Endometrium (tissue), 2 donors: ENCODE results near the gene COL16A1.
A peak's percentile ranks its signal among the peaks of the same experiment; 100 is the strongest.

ENCODE experiments used
- FAIRE-seq: peaks from 2 replicates; lab custom pipeline; 2012; peaks lifted over from hg19 to GRCh38; lab: Jason Lieb, UNC
- donor health status: control.
- donor health status: control.

The COL16A1 gene

DNA sequence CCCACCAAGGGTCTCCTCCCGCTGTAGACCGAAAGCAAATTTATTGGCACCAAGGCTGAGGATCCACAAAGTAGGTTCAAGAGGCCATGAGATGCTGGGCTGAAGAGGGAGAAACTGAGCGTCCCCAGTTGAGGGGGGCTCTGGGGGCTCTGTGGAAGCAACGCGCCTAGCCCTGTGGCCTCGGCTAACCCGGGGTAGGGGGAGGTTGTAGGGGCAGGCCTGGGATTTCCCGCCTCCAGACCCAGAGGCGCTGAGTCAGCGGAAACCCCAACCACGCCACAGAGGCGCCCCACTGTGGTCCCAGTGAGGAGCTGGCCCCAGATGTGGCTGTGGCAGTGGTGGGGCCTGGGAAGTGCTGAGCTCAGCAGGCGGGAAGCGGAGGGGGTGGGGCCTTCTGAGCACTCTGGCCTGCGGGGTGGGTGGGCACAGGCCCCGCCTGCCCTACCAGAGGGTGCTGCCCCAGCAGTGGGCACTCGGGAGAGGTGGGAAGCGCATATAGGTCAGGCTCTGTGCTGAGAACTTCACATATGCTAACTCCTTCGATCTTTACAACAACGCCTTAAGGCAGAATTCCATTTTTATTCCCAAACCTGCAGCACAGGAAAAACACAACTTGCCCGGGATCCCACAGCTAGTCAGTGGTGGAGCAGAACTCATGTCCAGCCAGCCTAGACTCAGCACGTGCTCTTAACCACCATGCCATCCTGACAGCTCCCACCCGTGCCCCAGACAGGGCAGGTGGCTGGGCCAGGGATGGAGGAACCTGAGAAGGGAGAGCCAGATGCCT lies 1.5 kb upstream of the COL16A1 start:
- no peak for FAIRE-seq

DNA sequence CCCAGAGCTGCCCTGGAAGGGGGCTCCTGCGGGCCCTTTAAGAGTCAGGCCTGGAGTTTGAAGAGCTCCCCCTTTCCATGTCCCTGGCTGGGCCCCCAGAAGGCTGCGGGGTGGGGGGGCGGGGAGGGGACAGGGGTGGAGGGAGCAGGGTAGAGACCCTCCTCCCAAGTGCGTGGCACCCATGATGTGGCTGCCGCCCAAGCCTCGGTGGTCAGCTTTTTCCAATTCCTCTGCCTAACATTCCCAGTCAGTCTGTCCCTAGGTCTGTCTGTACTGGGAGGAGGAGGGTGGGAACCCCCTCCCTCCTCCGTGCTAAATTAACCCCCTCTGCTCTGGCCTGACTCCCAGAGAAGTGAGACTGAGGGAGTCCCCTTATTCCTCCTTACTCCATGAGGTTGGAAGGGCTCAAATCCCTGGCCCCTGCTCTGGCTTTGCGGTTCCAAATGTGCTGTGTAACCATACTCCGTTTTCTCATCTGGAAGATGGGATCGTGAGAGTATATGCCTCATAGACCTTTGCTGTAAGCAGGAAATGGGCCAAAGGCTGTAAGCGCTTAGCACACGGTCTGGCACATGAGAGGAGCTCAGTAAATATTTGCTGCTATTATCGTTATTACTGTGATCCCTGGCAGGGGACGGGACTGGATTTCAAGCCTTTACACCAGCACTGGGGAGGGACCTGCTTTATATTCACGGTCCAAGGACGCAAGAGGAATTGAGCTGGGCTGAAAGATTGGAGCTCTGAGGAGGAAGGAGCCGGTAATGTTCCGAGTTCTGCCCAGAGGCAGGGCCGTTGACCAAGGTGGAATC lies 658 bp upstream of the COL16A1 start:
- no peak for FAIRE-seq

DNA sequence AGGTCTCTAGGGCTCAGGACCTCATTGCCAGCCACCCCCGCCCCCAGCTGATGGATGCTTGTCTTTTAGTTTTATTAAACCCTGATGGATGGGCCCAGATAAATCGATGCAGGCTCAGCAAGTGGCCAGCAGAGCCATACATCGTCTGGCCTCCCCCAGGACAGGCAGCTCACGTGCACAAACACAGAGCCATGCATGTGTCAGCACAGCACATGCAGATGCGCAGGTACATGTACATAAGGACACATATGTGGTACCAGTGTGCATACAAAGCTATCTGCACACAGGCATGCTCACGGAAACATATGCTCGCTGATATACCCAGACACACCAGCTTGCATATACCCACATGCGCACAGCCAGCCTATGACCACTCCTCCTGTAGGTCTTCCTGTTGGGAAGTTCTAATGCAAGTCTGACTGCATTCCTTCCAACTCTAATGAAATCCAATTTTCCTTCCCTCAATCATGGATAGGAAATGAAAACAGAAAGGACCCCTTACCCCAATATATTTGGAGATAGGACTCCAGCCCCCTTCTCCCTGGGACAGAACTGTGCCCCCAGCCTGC lies 897 bp downstream of the COL16A1 start:
- FAIRE-seq: no peak

DNA sequence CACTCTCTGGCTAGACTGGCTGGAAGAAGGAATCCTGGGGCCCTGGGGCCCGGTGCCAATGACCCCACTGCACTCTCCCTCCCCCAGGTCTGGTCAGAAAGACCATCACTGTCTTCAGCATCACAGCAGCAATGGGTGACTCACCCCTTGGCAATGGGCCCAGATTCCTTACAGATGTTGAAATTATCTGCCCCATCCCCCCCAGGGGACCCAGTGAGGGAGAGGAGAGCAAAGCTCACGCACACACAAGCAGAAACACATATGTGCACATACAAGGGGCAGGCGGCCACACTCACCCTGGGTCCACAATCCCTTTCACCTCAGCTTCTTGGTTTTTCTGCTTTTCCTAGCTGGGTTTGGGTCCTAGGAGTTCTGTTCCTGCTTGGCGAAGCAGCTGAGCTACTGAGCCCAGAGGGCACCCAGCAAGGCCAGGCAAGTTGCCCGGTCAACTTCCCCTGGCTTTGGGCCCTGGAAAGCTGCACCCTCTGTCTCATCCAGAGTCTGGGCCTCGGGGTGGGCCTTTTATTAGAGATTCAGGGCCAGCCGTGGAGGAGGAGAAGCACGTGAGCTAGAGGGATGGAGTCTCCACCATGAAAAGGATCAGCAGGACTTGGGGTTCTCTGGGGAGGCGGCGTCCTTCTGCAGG lies 2.6 kb downstream of the COL16A1 start:
- FAIRE-seq: peak; percentile 57

DNA sequence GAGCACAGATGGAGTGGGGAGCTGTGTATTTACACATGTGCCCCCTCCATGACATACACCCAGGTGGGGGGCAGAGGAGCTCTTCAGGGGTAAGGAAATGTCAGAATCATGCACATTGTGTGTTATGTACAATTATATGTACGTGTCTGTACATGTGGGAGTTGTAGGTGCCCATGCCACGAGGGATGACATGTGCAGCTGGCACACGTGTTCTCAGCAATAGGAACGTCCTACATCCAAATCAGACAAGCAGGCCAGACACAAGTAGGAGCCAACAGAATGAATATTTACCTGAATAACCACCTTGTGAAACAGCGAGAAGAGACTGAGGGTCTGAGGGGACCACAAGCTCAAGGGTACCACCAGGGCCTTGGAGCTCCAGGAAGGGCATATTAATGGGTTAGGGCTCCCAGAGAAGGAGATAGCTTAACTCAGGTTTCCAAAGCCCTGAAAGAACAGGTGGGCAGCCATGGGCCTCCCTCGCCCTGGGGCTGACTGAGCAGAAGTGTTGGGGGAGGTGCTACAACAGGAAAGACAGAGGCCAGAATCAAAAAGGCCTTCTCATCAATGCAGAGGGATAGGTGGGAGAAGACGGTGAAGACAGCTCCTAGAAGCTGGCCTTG lies 3.2 kb downstream of the COL16A1 start:
- FAIRE-seq: no peak

DNA sequence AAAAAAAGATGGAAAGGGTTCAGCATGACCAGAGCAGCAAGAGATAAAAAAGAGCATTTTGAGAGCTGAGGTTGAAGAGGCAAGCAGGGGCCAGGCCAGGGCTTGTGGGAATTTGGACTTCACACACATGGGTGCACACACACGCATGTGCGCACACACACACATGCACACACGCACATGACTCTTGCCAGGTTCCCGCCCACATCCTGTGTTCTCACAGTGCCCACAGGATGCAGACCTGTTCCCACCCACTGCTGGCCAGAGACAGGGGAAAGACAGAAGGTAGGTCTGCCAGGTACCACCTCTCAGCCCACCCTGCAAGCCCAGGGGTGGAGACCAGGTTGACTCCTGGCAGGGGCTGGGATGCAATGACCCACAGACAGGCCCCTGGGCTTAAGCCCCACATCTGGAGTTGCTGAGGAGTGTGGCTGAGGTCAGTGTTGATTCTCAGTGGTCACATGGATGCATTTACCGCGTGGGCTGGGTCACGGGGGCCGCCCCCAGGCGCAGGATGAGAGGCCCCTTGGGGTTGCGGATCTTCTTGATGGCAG lies 4.4 kb downstream of the COL16A1 start:
- no peak for FAIRE-seq

DNA sequence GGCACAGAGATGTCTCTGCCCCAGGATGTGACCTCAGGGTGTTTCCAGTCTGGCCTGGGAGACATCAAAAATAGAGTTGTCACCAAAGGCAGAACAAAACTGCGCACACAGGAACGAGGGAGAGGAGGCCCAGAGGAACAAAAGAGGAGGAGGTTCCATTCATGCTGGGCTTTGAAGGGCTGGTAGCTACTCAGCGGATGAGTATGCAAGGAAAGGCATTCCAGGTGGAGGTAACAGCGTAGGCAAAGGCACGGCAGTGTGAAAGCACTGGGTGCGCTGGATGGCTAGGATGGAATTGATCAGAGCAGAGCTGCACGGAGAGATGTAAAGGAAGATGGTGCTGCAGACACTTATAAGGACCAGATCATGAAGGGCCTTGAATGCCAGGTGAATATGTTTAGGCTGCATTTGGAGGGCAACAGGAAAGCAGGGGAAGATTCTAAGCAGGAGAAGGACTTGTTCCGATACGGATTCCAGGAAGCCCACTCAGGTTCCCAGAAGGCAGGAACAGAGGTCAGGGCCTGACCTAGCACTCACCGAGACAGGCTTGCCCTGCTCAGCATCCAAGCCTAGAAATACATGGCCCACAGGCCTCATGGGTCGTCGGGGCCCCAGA lies 6.3 kb downstream of the COL16A1 start:
- no peak for FAIRE-seq

DNA sequence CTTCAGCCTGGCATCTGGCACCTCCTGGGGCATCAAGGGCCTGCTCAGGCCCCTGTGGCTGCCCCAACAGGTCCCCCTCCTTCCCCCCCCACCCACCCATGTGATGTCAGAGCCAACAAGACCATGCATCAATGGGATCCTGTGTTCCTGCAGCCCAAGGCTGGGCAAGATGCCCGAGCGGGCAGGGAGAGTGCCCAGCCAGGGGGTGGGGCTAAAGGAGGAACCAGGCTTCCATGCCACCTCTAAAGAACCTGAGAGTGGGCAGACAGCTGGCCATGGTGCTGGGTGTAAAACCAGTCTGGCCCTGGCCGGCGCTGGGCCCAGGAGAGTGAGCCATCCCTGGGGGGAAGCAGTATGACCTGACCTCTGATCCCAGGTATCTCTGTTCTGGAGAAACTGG lies 7.6 kb downstream of the COL16A1 start:
- FAIRE-seq: no peak

DNA sequence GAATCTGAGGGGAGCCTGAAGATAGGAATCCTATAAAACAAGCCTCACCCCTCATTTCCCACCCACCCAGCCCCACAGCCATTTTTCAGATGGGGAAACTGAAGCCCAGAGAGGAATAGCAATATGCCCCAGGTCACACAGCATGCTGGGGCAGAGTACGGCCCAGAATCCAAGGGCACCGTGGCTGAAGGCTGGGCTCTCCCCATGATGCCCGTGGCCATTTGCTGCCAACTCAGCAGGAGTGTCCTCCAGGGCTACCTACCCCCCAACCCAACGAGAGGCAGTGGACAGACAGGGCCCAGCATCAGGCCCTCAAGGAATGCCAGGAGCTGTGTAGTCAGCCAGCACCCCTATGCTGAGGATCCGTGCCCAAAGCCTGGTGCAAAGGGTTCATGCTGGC lies 8.5 kb downstream of the COL16A1 start:
- no peak for FAIRE-seq

DNA sequence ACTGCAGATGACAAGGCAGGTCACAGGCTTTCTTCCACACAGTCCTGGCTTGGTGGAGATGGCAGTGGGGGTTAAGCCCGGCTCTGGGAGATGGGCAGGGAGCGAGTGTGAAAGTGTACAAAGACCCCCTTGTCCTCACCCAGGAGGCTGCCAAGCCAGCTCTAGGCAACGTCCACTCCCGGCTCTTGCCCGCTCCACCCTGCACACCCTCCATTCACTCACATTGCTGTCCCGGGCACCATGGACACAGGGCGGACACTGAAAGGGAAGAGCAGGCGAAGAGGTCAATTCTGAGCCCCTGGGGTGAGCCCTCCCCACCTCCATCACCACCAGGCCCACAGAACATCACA lies 8.9 kb downstream of the COL16A1 start:
- FAIRE-seq: no peak

DNA sequence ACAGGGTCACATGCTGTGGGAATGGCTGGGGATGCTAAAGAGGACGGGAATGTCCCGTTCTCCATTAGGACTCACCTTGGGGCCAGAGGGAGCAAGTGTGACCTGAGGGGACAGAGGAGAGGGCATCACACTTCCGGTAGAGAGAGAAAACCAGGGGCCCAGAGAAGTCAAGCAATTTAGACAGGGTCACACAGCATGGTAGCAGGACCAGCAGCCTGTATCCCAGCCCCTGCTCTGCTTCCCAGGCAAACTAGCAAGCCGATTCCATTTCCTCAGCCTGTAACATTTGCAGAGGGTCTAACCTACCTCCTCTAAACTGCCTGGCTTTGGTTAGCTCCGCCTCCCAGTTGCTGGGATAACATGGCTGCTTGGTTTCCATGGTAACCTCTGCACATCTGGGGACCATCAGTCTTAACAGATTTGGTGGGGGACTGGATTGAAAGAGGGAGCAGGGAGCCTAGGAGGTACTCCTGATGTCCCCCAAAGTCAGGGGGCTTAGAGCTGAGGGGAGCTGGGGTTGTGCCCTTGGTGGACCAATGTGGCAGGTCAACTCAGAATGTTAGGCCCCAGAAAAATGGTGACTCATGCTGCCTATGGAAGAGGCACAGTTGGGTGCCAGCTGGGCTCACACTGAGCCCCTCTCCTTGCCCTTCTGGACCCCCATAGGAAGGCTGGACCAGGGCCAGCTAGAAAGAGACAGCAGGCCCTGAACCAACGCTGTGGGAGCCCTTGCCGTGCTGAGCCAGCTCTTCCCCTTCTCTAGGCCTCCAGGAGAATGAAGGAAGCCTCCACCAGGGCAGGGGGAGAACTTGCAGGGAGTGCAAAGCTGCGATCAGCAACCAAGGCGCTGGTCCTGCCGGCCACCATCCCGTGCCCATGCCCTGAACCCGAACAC lies 9.5 kb downstream of the COL16A1 start:
- FAIRE-seq: no peak

DNA sequence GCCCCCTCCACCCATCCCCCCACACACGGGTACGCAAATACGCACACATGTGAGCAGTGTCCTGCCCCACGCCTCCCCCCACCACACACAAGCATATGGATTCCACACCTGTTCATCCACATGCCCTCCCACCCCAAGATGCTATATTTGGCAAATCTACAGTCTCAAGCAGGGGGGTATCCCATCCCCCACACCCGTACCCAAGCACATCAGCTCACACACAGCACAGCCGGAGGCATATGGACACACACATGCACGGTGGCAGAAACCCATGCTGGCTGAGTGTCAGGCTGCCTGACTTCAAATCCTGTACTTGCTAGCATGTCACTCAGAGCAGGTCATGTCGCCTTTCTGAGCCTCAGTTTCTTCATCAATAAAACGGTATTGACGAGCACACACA lies 10.6 kb downstream of the COL16A1 start:
- FAIRE-seq: no peak

DNA sequence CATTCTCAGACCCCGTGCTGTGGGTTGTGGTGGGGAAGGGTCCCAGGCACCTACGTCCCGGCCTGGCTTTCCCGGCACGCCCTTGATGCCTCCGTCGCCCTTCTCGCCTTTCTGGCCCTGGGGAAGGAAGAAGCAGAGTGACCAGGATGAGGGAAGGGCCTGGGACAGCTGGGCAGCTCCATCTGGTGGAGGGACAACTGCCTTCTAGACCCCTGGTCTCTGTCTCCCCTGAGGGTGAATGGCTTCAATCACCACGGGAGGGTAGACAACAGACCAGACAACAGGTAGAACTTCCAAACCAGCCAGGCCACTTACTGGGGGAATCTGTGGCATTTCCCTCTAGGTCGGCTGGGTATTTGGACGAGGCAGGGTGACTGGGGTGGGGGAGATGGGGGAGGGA lies 11.9 kb downstream of the COL16A1 start:
- no peak for FAIRE-seq

DNA sequence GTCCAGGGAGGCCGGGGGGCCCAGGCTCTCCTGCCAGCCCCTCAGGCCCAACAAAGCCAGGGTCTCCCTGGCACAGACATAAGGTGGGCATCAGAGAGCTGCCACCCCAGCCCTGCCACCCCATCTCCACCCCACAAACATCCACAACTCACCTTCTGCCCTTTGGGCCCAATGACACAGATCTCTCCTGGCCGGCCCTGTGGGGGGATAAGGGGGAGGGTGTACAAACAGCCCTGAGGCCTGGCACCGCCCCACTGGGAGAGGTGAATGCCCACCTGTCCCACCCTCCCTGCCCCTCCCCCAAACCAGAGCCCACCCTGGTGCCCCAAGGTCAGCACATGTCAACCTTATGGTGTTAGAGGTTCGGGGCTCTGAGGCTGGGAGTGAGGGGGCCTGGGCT lies 12.4 kb downstream of the COL16A1 start:
- no peak for FAIRE-seq

DNA sequence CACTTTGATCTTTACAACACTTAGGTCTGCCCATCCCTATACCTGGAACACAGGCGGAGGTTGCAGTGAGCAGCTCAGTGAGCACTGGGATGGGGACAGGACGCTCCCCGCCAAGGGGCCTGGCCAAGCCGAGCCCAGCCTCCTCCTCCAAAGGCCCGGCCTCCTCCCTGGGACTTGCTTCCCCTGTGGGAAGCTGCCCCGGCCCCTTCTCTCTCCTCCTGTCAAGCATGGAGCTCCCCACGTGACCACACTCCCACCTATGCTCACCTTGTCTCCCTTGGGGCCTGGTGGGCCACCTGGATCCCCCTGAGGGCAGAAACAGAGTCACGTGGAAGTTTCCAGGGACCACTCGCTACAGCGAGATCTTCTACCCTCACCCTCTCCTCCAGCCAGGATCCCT lies 12.9 kb downstream of the COL16A1 start:
- FAIRE-seq: no peak

DNA sequence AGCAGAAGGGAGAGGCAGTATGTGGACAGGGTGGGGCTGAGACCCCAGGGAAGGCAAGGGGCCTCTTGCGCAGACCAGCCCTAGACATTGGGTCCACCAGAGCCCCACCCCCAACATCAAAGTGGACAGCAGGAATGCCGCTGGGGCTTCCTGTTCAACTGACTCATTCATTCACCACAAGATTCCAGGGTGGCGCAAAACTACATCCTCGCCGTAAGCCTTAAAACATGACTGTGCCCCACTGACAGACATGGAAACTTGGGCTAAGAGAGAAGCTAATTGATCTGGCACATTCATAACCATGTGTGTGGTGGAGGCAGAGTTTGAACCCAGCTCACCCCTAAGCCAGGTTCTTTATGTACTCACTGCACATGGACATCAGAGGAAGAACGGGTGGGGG lies 14.0 kb downstream of the COL16A1 start:
- no peak for FAIRE-seq

DNA sequence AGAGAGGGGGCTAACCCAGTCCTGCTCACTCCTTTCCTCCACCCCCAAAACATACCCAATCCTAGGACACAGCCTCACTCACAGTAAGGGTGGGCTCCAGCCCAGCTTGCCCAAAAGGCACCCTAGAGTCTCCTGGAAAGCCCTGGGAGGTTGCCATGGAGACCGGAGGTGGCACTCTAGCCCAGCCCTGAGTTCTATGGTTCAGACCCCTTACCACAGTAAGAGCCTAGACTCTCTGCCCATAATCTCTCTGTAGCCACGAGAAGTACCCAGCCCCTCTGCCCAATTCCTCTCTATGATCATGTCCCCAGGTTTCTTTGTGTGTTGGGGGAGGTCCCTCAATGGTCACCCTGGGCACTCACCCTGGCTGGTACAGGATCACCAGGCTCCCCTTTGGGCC lies 14.4 kb downstream of the COL16A1 start:
- FAIRE-seq: no peak

DNA sequence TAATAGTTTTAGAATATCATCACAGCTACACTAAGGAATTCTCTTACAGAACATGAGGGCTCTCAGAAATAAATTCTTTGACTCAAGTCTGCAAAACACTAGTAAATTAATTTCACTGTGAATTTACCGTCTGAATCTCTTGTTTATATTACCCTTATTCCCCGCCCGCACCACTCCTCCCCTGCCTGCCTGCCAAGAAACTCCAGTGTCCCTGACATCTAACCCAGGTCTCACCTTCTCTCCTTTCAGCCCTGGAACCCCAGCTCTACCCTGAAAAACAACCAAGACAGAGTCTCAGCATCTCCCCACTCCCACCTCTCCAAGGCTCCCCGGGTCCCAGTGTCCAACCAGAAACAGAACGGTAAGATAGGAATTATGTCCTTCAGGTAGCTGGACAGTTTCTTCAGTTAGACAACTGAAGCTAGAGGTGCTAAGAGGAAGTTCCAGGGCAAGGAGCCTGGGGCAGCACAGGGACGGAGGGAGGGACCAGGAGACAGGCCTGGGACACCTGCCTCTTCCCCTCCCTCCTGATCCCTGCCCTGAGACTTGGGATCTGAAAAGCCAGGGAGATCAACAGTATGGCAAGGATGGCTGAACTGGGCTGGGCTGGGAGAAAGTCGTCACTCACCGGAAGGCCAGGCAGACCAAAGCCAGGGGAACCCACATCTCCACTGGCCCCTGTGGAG lies 15.4 kb downstream of the COL16A1 start:
- FAIRE-seq: no peak

DNA sequence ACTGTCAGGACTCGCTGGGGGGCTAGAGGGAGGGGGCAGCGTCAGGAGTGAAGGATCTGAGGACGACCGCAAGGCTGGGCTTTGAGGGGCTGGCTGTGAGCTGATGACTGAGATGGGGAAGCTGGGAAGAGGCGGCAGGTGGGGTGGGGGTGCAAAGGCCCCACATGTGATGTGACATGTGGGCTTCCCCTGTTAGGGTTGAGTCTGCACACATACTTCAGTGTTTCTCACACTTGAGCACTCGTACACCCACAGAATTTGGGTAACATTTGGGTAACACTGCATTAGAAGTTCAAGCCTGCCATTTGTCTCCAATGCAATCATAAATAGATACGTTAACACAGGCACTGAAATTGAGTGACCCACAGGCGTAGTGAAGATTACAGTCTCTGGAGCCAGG lies 16.2 kb downstream of the COL16A1 start:
- no peak for FAIRE-seq

DNA sequence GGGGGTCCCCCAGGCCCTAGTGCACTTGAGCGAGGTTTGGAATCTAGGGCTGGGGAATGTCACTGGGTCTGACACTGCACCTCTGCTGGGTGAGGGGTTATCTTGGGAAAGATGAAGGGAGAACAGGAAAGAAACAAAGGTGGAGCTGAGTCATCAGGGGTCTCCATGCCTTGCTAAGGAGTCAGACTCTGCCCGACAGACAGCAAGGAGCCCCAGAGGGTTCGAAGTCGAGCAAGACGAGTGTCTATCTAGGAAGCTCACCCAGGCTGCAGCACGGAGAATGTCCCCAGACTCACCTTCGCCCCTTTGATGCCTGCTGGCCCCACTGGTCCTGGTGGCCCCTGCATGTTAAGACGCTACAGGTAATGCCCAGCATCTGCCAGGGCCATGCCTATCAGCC lies 18.0 kb downstream of the COL16A1 start:
- no peak for FAIRE-seq
